WERI-Rb-1 (cell line): Measurements from ENCODE around the gene MCL1.
"Not testable (repeated sequence)": the region's sequence is repeated elsewhere in the genome, so short reads cannot be mapped to it uniquely, and the experiment has no call there.

Experiments used
- DNase-seq: peaks from one replicate; pipeline ENCODE4 v3.0.0-alpha.2; 2020
- H3K27ac ChIP-seq: fragments of 250-450 bp; sonication (Bioruptor Pico); 2 replicates; pipeline ENCODE4 v1.5.1; 2020; ENCODE audit warnings: mild to moderate bottlenecking, moderate library complexity
- H3K27me3 ChIP-seq: fragments of 250-450 bp; sonication (Bioruptor Pico); 2 replicates; pipeline ENCODE4 v1.5.1; 2021; ENCODE audit warnings: mild to moderate bottlenecking, low read depth, moderate library complexity; ENCODE audit not compliant: insufficient read depth, severe bottlenecking
- H3K36me3 ChIP-seq: fragments of 250-450 bp; sonication (Bioruptor Pico); 2 replicates; pipeline ENCODE4 v1.5.1; 2020; ENCODE audit warnings: mild to moderate bottlenecking, moderate library complexity
- H3K4me3 ChIP-seq: 2 replicates; pipeline ENCODE4 v1.5.1; 2011; ENCODE audit warnings: low read depth, mild to moderate bottlenecking, control low read depth, low read length
- H3K9me3 ChIP-seq: fragments of 250-450 bp; sonication (Bioruptor Pico); 2 replicates; pipeline ENCODE4 v1.5.1; 2021; ENCODE audit warnings: mild to moderate bottlenecking, moderate library complexity; ENCODE audit not compliant: severe bottlenecking
- TF ChIP-seq, protein P1 (sequence below): IDR thresholded peaks from 2 replicates; pipeline ENCODE4 v1.5.1; 2011; ENCODE audit warnings: low read depth, mild to moderate bottlenecking, control low read depth, inconsistent platforms, low read length

Gene MCL1

DNA sequence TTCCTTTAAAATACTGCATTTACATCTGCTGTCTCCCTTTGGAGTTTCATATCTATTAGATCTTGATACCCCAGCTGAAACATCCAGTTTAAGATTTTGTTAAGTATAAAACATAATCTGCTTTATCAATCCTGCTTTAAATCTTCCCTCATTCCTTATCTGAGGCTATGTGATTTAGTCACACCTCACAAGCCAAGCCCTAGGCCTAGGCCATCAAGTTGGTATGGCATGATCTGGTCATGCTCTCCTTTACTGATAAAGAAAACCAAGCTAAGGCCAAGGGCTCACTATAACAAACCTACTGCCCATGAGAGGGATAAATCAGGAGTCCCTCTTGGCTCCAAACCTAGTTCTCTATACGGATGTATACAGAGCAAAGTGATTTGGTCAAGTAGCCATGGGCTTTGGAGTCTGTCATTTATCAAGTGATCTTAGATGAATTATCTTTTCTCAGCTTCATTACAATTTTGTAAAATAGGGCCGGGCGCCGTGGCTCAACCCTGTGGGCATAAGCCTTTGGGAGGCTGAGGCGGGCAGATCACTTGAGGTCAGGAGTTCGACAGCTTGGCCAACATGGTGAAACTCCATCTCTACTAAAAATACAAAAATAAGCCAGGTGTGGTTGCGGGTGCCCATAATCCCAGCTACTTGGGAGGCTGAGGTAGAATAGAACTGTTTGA, 27.2 kb upstream of the MCL1 start:
- H3K27ac ChIP-seq, result no peak overlapping the region
- H3K36me3 ChIP-seq, result peaks cover 35% of the 10 kb centered on the region
- peaks cover 2% of the 10 kb centered on the region for H3K9me3 ChIP-seq
- no peak overlapping the region for H3K4me3 ChIP-seq
- H3K27me3 ChIP-seq, result no peaks in the 10 kb centered on the region
- TF ChIP-seq, protein P1, sequence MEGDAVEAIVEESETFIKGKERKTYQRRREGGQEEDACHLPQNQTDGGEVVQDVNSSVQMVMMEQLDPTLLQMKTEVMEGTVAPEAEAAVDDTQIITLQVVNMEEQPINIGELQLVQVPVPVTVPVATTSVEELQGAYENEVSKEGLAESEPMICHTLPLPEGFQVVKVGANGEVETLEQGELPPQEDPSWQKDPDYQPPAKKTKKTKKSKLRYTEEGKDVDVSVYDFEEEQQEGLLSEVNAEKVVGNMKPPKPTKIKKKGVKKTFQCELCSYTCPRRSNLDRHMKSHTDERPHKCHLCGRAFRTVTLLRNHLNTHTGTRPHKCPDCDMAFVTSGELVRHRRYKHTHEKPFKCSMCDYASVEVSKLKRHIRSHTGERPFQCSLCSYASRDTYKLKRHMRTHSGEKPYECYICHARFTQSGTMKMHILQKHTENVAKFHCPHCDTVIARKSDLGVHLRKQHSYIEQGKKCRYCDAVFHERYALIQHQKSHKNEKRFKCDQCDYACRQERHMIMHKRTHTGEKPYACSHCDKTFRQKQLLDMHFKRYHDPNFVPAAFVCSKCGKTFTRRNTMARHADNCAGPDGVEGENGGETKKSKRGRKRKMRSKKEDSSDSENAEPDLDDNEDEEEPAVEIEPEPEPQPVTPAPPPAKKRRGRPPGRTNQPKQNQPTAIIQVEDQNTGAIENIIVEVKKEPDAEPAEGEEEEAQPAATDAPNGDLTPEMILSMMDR, result no peak
- DNase-seq, result no peak

GRCh38 chr1:150605451-150605731, 26.0 kb upstream of the MCL1 start:
- peaks cover 31% of the 10 kb centered on the region for H3K36me3 ChIP-seq
- H3K27ac ChIP-seq, H3K4me3 ChIP-seq, DNase-seq, H3K9me3 ChIP-seq, H3K27me3 ChIP-seq: not testable (repeated sequence)

DNA sequence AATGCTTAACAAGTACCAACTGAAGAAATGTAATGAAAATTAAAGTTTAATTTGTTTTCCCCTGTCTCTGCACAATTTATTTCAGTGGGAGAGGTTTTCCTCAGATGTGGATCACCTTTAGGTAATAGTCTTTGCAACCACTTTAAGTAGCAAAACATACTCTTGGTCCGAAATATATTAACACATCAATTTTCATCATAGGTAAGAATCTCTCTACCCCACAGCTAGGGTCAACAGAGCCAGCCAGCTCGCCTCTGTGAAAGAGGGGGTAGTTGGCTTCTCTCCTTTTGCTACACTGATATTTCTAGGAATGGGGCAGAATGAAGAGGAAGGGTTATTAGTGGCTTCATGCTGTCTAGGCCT, 24.8 kb upstream of the MCL1 start:
- DNase-seq, result no peak
- Histone ChIP-seq H3K36me3 (peaks cover 26% of the 10 kb centered on the region), H3K4me3 (no peak overlapping the region), H3K27me3 (no peaks in the 10 kb centered on the region), H3K9me3 (peaks cover 2% of the 10 kb centered on the region), H3K27ac (no peak overlapping the region)
- TF ChIP-seq, protein P1, result no peak

DNA sequence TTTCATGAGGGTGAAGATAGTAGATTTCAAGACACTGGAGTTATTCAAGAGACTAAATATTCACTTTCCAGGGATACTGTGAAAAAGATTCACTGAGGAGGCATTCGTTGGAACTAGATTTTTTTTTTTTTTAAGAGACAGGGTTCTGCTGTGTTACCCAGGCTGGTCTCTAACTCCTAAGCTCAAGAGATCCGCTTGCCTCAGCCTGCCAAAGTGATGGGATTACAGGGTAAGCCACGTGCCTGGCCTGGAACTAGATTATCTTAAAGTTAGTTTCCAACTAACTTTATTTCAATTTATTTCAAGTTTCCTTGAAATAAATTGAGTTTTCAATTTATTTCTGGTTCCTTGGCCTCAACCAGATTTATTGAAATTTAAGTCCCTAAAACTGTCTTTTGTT, 24.3 kb upstream of the MCL1 start:
- H3K4me3 ChIP-seq, result no peak overlapping the region
- H3K36me3 ChIP-seq, result peaks cover 24% of the 10 kb centered on the region
- TF ChIP-seq, protein P1, result no peak
- H3K27ac ChIP-seq, result no peak overlapping the region
- no peaks in the 10 kb centered on the region for H3K27me3 ChIP-seq
- no peaks in the 10 kb centered on the region for H3K9me3 ChIP-seq
- DNase-seq, result peak; percentile 54

DNA sequence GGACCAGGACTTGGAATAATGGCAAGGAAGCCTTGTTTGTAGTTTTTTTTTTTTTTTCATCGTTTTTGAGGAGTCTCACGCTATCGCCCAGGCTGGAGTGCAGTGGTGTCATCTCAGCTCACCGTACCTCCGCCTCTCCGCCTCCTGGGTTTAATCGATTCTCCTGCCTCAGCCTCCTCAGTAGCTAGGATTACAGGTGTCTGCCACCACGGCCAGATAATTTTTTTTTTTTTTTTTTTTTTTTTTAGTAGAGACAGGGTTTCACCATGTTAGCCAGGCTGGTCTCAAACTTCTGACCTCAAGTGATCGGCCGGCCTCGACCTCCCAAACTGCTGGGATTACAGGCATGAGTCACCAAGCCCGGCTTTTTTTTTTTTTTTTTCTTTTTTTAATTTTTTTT, 23.0 kb upstream of the MCL1 start:
- not testable (repeated sequence) for DNase-seq, H3K9me3 ChIP-seq, H3K4me3 ChIP-seq, H3K27ac ChIP-seq, H3K27me3 ChIP-seq
- H3K36me3 ChIP-seq, result peaks cover 14% of the 10 kb centered on the region

- Histone ChIP-seq H3K9me3 (no peaks in the 10 kb centered on the region), H3K27ac (no peak overlapping the region), H3K27me3 (no peaks in the 10 kb centered on the region), H3K4me3 (no peak overlapping the region), H3K36me3 (peaks cover 14% of the 10 kb centered on the region)
- TF ChIP-seq, protein P1, result no peak
- DNase-seq, result no peak
Measured at GRCh38 chr1:150601540-150601939, 22.1 kb upstream of the MCL1 start.

DNA sequence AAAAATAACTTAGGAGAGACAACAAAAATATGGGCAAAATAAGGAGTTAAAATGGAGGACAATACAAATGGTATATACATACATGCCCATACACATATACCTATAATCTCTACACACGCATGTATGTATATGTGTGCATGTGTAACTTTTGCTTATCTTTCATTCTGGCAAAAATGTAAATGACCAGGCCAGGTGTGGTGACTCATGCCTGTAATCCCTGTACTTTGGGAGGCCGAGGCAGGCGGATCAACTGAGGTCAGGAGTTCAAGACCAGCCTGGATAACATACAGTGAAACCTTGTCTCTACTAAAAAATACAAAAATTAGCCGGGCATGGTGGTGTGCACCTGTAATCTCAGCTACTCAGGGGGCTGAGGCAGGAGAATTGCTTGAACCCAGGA, 18.9 kb upstream of the MCL1 start:
- not testable (repeated sequence) for DNase-seq, H3K4me3 ChIP-seq, H3K27me3 ChIP-seq, H3K36me3 ChIP-seq, H3K9me3 ChIP-seq, H3K27ac ChIP-seq
